ENCODE results near the gene IP6K1.
"Not testable (repeated sequence)": the region's sequence is repeated elsewhere in the genome, so short reads cannot be mapped to it uniquely, and the experiment has no call there.

IP6K1 gene

GRCh38 chr3:49689046-49689907 lies 97.1 kb downstream of the IP6K1 start, which contains the start of the genes MST1 and RNF123:
TSS of gene MST1 (minus strand) at chr3:49689474. CDS start at chr3:49688691, 783 bp downstream.
TSS of gene RNF123 (plus strand) at chr3:49689557. CDS start at chr3:49691166, 1,609 bp downstream.
- TF ChIP-seq CTCF (IDR thresholded peaks at IDR 0.05; ENCODE audit: control insufficient read depth, extremely low read depth, insufficient read depth): peak; percentile 25; the same call in 1 of the 2 replicates
- H3K4me3 ChIP-seq (ENCODE audit: low read depth, low read length): peak within 1 kb of the TSS; percentile 92
- peak; percentile 61 for DNase-seq (ENCODE audit: low read depth)

- peak overlapping the region; percentile 92 for H3K4me3 ChIP-seq (ENCODE audit: low read depth, low read length)
- not testable (repeated sequence) for DNase-seq (ENCODE audit: low read depth)
These were observed 97.8 kb downstream of the IP6K1 start for GRCh38 chr3:49688338-49689045.

GRCh38 chr3:49687424-49687795 lies 98.9 kb downstream of the IP6K1 start:
- not testable (repeated sequence) for DNase-seq (ENCODE audit: low read depth); H3K4me3 ChIP-seq (ENCODE audit: low read depth, low read length)

GRCh38 chr3:49686769-49687423 lies 99.4 kb downstream of the IP6K1 start:
- H3K4me3 ChIP-seq (ENCODE audit: low read depth, low read length): peak overlapping the region; percentile 39

GRCh38 chr3:49686346-49686745 lies 100.0 kb downstream of the IP6K1 start:
- peak overlapping the region; percentile 39 for H3K4me3 ChIP-seq (ENCODE audit: low read depth, low read length)

More at GRCh38 chr3:49686769-49687423, 99.4 kb downstream of the IP6K1 start:
- not testable (repeated sequence) for DNase-seq (ENCODE audit: low read depth)

GRCh38 chr3:49685846-49686245 lies 100.5 kb downstream of the IP6K1 start:
- H3K4me3 ChIP-seq (ENCODE audit: low read depth, low read length); DNase-seq (ENCODE audit: low read depth): not testable (repeated sequence)

More at GRCh38 chr3:49686346-49686745, 100.0 kb downstream of the IP6K1 start:
- not testable (repeated sequence) for DNase-seq (ENCODE audit: low read depth)

GRCh38 chr3:49685103-49685502 lies 101.2 kb downstream of the IP6K1 start:
- DNase-seq (ENCODE audit: low read depth); H3K4me3 ChIP-seq (ENCODE audit: low read depth, low read length): not testable (repeated sequence)

- DNase-seq (ENCODE audit: low read depth); H3K4me3 ChIP-seq (ENCODE audit: low read depth, low read length): not testable (repeated sequence)
These were observed 101.9 kb downstream of the IP6K1 start for GRCh38 chr3:49684453-49684852.

GRCh38 chr3:49683162-49683561 lies 103.2 kb downstream of the IP6K1 start:
- no peak for DNase-seq (ENCODE audit: low read depth)
- no peak for TF ChIP-seq CTCF (IDR thresholded peaks at IDR 0.05; ENCODE audit: control insufficient read depth, extremely low read depth, insufficient read depth)
- H3K4me3 ChIP-seq (ENCODE audit: low read depth, low read length): no peak overlapping the region

- H3K4me3 ChIP-seq (ENCODE audit: low read depth, low read length): no peak overlapping the region
- TF ChIP-seq CTCF (IDR thresholded peaks at IDR 0.05; ENCODE audit: control insufficient read depth, extremely low read depth, insufficient read depth): no peak
- DNase-seq (ENCODE audit: low read depth): no peak
These were observed 104.8 kb downstream of the IP6K1 start for GRCh38 chr3:49681543-49681942.
